GM19455 (cell line): ENCODE results near the gene PTPN11.
"Not testable (repeated sequence)": the region's sequence is repeated elsewhere in the genome, so short reads cannot be mapped to it uniquely, and the experiment has no call there.

Experiments
- ATAC-seq: cut with Tn5 transposase; IDR thresholded peaks from one replicate; pipeline ENCODE4 v1.9.1; 2021; ENCODE audit not compliant: unreplicated experiment

The PTPN11 gene

DNA sequence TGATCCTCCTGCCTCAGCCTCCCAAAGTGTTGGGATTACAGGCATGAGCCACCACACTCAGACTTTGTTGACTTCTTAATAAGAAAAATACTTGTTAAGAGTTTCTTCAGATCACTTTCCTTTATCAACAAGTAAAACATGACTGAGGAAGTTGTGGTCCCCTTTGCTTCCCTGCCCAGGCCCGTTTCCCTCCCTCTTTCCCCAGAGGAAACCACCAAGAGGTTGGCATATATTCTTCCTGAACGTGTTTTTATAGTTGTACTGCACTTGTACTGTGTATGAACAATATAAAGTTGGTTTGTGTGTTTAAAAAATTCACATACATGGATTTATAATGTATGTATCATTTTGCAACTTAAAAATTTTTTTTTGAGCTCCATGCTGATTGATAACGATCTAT lies 28.4 kb downstream of the PTPN11 start:
- no peak for ATAC-seq

DNA sequence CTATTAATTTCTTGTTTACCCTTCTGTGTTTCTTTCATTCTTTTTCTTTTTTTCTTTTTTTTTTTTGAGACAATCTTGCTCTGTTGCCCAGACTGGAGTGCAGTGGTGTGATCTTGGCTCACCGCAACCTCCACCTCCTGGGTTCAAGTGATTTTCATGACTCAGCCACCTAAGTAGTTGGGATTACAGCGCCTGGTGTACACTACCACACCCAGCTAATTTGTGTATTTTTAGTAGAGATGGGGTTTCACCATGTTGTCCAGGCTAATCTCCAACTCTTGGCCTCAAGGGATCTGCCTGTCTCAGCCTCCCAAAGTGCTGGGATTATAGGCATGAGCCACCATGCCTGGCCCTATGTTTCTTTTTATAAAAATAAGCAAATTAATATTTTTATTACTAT lies 29.4 kb downstream of the PTPN11 start:
- ATAC-seq, result not testable (repeated sequence)

DNA sequence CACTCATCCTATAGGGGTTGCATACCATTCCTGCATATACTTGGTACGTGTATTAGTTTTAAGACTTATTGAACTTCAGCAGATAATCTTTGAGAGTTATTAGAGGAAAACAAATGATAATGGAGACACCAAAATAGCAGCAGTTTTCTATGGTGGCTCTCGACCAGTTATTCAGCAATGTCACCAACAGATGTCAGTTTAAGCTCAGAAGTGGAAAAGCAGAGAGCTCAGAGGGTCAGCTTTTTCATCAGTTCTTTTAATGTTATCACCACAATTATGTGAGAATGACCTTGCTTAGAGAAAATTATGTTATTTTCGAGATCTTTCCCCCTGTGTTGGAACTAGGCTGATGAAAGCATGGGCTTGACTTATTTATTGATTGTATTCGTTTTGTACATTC lies 32.0 kb downstream of the PTPN11 start:
- ATAC-seq, result no peak

DNA sequence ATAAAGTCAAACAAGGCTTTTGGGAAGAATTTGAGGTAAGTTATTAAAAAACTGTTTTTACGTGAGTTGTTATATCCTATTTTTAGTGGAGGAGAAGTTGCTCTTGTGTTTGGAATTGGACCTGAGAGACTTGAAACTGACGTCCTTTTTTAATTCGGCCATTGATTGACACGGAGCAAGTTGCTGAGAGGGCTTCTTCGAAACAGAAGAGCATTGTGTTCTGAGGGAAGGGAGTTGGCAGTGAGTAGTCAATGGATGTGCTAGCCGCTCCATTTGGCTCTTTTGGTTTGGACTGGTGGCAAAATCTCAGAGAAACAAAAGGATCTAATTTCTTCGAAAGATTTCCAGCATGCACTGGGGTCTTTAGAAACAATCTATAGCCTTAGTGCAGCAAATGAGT lies 37.3 kb downstream of the PTPN11 start:
- ATAC-seq, result no peak

DNA sequence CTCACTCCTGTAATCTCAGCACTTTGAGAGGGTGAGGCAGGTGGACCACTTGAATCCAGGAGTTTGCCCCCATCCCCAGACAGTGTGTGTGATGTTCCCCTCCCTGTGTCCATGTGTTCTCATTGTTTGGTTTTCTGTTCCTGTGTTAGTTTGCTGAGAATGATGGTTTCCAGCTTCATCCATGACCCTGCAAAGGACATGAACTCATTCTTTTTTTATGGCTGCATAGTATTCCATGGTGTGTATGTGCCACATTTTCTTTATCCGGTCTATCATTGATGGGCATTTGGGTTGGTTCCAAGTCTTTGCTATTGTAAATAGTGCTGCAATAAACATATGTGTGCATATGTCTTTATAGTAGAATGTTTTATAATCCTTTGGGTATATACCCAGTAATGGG lies 38.4 kb downstream of the PTPN11 start:
- not testable (repeated sequence) for ATAC-seq

DNA sequence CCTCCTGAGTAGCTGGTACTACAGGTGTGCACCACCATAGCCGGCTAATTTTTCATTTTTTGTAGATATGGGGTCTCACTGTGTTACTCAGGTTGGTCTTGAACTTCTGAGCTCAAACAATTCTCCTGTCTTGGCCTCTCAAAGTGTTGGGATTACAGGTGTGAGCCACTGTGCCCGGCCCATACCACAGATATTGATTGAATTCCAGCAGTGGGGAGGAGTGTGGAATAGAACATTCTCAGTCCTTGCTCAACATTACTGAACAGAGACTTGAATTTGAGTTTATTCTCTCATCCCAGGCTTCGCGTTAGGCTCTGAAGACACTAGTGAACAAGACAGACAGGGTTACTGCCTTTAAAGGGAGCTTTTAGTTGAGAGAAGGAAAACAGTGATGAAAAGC lies 39.6 kb downstream of the PTPN11 start:
- ATAC-seq, result no peak

DNA sequence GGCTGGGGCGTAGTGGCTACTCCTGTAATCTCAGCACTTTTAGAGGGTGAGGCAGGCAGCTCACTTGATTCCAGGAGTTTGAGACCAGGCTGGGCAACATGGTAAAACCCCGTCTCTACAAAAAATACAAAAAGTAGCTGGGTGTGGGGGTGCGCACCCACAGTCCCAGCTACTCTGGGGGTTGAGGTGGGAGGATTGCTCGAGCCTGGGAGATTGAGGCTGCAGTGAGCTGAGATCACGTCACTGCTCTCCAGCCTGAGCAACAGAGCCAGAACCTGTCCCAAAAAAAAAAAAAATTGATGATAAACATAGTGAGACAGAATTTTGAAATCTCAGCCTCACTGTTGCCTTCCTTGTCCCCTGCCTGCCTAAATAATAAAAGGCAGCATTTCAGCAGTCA lies 40.0 kb downstream of the PTPN11 start:
- ATAC-seq, result no peak

DNA sequence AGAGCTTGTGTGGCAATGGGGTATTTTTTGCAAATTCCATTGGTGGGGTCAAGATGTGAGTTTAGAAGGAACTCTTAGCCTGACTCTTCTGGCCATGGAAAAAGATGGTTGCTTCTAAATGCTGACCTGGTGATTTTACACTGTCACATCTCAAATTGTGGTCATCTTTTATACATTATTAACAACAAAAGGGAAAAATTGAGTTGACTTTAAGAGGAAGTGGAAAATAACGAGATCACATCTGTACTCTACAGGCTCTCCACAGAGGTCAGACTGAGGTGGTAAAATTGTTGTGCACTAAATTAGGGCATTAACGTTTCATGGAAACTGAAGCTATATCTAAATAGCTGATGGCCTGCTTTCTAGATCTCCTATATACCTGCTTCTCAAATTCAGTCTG lies 44.7 kb downstream of the PTPN11 start:
- no peak for ATAC-seq

DNA sequence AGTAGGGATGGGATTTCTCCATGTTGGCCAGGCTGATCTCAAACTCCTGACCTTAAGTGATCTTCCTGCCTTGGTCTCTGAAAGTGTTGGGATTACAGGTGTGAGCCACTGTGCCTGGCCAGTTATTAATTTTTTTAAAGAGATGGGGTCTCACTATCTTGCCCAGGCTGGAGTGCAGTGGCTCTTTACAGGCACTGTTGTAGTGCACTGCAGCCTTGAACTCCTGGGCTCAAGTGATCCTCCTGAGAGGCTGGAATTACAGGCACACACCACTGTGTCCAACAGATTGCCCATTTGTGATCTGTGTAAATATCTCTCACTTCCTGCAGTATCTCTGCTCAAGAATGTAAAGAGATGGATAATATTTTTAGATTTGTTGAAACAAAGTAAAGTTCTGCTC lies 45.9 kb downstream of the PTPN11 start:
- no peak for ATAC-seq

DNA sequence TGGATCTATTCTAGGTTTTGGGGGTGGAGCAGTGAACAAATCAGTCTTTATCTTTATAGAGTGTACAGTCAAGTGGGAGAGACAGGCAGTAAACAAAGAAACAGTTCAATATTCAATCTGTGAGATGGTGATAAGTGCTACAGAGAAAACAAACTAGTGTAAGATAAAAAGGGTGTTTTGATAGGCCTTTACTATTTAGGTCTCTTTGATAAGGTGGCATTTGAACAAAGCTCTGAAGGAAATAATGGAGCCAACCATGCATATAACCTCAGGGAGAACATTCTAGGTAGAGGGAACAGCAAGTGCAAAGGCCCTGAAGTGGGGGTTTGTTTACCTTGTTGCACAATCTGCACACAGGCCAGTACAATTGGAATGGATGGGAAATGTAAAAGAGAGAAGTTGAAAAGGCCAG lies 47.3 kb downstream of the PTPN11 start:
- no peak for ATAC-seq

DNA sequence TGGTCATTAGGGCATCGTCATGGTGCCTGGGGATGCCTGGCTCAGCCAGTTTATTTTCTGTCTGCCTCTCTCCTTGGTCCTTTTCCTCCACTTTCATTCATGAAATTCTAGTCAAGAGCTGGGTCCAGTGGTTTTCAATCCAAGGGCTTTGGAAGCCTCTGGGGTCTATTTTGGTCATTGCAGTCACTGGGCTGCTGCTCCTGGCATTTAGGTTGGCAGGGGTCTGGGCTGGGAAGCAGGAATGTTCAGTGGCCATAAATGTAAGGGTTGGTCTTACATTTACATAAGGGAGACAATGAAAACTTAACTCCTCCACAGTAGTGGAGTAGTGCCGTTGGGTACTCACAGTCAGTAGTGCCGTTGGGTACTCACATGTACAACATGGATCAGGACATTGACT lies 48.1 kb downstream of the PTPN11 start:
- ATAC-seq, result no peak

DNA sequence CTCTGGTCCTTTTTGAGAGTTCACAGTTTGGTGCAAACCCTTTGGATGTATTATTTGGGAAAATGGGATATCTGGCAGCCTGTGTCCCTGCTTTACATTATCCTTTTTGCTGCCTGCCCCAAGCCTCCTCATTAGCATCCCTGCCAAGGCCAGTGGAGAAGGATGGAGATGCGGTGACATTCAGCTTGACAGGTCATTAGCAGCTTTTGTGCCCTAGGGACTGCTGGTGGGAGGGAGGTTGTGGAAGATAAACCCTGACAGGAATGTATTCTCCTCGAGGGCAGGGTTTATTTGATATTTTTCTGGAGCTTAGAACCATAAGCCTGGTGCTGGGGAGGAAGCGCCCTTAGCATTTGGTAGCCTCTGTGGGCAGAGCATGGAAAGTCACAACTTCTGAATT lies 49.3 kb downstream of the PTPN11 start:
- no peak for ATAC-seq

DNA sequence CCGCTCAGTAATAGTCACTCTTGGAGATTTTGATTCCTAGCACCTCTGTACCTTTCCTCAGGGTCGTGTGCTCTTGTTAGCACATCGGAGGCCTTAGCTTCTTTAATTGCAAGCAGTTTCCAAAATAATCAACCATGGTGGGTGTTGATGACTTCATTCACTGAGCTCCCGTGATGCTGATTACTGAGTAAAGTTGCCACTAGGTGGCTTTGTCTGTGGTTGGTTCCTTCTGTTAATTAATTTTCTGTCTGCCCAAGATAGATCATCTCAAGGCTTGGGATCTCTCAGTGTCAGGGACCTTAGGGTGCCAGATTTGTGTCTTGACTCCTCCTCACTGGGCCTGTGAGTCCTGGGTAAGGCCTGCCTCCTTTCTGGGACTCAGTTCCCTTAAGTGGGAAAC lies 54.3 kb downstream of the PTPN11 start:
- no peak for ATAC-seq

DNA sequence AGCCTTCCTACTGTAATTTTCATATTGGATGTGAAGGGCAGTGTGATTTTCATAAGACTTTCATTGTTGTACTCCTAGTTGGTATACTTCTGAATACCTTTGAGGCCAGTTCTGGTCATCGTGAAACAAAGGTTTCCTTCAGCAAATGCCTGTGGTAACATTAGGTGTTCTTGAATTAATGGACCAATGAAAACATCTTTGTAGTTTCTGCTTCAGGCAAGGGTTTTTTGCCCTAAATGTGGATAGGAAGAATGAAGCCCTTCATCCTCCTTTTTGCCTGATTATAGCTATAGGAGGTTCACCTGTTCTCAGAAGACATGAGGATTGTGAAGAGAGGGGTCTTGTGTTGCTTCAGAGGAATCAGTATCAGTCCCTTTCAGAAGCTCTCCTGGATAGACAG lies 60.7 kb downstream of the PTPN11 start:
- no peak for ATAC-seq

DNA sequence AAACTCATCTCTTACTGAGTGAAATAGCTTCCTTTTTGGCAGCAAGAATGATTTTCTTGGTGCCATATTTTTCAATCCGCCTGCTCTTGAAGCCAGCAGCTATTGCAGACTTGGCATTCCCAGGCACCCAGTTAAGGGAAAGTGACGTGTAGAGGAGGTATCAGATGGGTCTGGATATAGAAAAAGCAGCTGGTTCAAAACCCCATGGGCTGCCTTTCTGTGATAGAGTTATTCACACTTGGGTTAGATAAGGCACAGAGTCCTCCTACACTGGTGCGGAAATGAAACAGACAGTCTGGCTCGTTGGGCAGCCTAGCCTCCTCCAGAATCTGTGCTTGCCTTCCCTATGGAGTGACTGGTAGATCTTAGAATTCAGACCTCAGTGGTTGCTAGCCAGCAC lies 62.2 kb downstream of the PTPN11 start:
- ATAC-seq, result no peak

DNA sequence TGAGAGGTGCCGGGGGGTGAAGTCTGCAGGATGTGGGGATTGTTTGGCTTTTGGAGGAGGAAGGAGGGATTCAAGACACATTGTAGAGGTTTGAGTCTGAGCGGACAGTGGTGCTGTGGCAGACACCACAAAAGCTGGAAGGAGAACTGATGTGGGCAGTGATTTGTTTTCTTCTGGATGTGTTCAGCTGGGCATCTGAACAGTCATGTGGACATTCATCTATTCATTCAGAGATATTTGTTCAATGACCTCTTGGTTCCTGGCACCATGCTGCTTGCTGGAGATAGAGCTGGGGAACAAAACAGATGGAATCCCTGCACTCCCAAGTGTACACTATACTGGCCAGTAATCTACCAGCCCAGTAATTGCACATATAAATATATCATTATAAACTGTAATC lies 64.0 kb downstream of the PTPN11 start:
- no peak for ATAC-seq

DNA sequence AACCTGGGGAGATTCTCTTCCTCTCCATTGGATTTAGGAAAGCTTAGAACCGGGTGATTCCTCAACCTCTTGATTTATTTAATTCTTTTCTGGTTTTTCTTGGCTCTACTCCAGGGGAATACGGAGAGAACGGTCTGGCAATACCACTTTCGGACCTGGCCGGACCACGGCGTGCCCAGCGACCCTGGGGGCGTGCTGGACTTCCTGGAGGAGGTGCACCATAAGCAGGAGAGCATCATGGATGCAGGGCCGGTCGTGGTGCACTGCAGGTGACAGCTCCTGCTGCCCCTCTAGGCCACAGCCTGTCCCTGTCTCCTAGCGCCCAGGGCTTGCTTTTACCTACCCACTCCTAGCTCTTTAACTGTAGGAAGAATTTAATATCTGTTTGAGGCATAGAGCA lies 67.6 kb downstream of the PTPN11 start:
- no peak for ATAC-seq

DNA sequence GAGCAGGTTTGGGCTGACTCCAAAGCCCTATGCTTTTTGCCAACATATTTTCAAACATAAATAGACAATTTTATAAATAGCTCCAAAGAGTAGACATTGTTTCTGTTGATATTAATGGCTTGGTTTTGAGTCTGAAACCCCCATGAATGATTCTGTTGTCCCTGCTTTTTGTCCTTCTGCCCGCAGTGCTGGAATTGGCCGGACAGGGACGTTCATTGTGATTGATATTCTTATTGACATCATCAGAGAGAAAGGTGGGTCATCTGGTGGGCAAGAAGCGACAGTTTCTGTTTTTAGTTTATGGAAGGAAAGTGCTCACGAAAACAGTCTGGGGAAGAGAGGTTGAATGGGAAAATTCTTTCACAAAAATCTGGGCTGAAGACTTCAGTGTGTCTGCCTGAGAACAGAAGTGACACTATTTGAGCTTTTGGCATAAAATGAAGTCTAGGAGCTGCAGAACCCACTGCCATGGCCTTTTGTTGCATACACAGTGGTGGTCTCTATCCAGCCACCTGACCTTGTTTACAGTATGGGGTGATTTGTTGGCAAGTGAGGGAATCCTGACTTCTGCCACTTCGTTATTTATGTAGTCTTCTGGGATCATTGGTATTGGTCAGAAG lies 69.6 kb downstream of the PTPN11 start:
- no peak for ATAC-seq

DNA sequence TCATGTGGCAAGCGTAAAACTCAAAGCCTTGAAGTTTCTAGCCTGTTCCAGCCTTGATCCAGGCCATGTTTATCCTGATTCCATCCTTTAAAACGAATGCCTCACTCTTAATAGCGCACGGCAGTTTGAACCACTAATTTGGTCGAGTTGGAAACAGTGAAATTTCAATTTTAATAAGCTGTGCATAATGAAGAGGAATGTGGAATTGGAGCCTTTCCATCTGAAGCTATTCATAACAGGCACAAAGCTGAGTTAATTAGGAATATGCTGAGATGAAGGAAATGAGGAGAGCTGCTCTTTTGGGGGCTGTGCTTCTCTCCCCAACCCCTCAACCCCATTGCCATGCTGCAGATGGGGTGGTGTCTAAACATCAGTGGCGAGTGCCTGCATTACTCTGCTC lies 70.7 kb downstream of the PTPN11 start:
- ATAC-seq, result no peak

DNA sequence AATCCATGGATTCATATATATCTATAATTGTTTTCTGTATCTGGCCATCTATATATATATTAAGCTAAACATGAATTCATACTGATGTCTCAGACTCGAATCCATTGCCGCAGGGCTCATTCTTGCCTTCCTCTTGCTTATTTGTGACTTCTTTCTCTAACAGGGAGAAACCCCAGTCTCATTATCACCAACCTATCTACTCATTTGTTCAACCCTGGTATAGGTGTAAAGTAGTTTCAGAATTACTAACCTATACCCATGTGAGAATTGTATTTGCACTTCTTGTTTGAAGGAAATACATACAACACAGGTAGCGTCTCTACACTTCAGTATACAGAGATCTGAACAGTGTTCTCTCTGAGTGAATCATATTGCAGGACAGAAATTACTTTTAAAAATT lies 77.7 kb downstream of the PTPN11 start:
- no peak for ATAC-seq

DNA sequence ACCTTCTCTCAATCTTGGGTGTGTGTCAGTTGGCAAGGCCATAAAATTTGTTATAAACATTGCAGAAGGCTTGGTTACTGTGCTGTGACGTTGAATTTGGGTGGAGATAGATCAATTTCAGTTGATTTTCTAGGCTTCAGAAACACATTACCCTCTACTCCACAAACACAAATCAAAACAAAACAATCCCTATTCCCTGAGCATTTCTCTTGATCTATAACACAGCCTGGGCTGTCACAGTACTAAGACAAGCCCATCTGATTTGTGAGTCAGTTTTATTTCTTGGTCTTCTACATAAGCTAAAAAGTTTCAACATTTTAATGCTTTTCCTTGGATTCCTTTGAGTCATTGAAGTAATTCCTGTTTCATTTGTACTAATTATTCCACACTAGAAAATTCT lies 79.8 kb downstream of the PTPN11 start:
- ATAC-seq, result no peak

DNA sequence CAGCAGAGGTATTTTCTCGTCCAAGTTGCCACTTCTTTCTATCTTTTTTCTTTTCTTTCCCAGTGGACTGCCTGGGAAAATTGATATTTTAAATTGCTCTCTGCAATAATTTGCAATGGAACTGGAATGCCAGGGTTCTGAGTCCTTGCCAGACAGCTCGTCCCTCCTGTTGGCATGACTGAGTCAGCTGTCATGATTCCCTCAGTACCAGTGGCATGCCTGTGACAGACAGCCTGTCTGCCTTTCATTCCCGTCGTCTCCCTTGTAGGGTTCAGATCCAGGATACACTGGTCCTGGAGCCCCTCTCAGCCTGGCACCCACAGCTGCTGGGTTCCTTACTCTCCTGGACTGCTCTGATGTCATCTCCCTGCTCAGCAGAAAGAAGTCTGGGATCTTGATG lies 84.8 kb downstream of the PTPN11 start:
- no peak for ATAC-seq

DNA sequence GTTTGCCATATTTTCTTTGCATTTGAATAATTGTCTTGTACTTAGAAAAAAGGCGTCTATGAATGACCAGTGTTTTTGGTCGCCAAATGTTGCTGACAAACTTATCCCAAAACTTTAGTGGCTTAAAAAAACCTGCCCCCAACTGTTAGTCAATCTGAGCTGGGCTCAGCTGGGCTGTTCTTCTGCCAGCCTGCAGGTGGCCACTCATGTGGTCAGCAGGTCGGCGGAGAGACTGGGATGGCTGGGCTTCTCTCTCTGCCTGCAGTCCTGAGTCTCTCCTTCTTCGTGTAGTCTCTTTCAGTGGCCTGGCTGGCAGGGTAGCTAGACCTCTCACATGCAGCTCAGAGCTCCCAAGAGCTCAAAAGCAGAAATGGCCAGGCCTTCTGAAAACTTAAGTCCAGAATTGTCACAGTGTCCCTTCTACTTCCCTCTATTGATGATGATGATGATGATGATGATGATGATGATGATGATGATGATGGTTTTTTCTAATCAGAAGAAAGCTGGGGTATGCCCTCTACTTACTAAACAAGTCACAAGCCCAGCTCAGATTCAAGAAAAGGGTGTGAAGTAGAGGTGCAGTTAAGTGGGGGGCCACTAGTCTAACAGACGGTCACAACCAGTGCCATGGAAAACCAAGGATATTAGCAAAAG lies 87.9 kb downstream of the PTPN11 start:
- ATAC-seq, result no peak
